Ascending aorta (tissue), 2 donors: Measurements from ENCODE around the gene TMEM9B. TPM values are rescaled to one million over a fixed set of nuclear protein-coding genes. Genes with fewer than 3 reads are reported as not detected.

ENCODE experiments used
- DNase-seq, 2 donors: peaks; one replicate each; pipeline ENCODE4 v3.0.0-alpha.2; 2019; ENCODE audit warnings: low spot score in 2 of 2
- H3K27ac ChIP-seq, 2 donors: fragments of 200-600 bp; sonication (generic); one replicate each; pipeline ENCODE4 v1.5.1; 2016 to 2017; ENCODE audit warnings: mild to moderate bottlenecking in 1 of 2
- H3K27me3 ChIP-seq: fragments of 200-600 bp; sonication (generic); one replicate; pipeline ENCODE4 v1.5.1; 2017
- H3K36me3 ChIP-seq, 2 donors: fragments of 200-600 bp; sonication (generic); one replicate each; pipeline ENCODE4 v1.5.1; 2016
- H3K4me1 ChIP-seq, 2 donors: fragments of 200-600 bp; sonication (generic); one replicate each; pipeline ENCODE4 v1.5.1; 2016 to 2017; ENCODE audit warnings: mild to moderate bottlenecking in 1 of 2
- H3K4me3 ChIP-seq, 2 donors: fragments of 200-600 bp; sonication (generic); one replicate each; pipeline ENCODE4 v1.5.1; 2016 to 2017; ENCODE audit warnings: mild to moderate bottlenecking in 1 of 2
- H3K9me3 ChIP-seq, 2 donors: fragments of 200-600 bp; sonication (generic); one replicate each; pipeline ENCODE4 v1.5.1; 2016
- CTCF ChIP-seq, 3 experiments: fragments of 200-600 bp in 2 of 3; fragments of 450-650 bp in 1 of 3; sonication (generic) in 2 of 3; IDR thresholded peaks; one replicate each; pipeline ENCODE4 v1.5.1; 2016 to 2019; ENCODE audit warnings: antibody characterized with exemption in 3 of 3, mild to moderate bottlenecking in 1 of 3, moderate library complexity in 1 of 3
- intact Hi-C: fragments of 100-400 bp; cut with DNase I; formaldehyde crosslinking; loops from one replicate; pipeline ENCODE4 v1.15.1; 2023
- total RNA-seq: library from RNA; depleted of rRNA; stranded (reverse); fragments of >200 nt; gene quantifications from one replicate; pipeline ENCODE4 v1.1.0, GENCODE V29; 2016

TMEM9B gene
- total RNA-seq, 1 donor from 2014 or later = 42.4 TPM

GRCh38 chr11:8899119-8899753 is 65.0 kb downstream of the TMEM9B start:
- no peak for DNase-seq
- Histone ChIP-seq H3K9me3 (peaks cover 8 to 19% of the 10 kb centered on the region in 2 donors), H3K4me3 (no peak overlapping the region), H3K36me3 (no peaks in the 10 kb centered on the region), H3K27me3 (no peaks in the 10 kb centered on the region), H3K4me1 (no peaks in the 10 kb centered on the region), H3K27ac (no peak overlapping the region)
- TF ChIP-seq CTCF (IDR thresholded peaks at IDR 0.05) = no peak
- intact Hi-C loops = no loop called here

Other genes starting within 250 kb of the TMEM9B start
- gene AKIP1, start 53.3 kb downstream of the TMEM9B start, total RNA-seq = 11.4 TPM
- not detected for gene C11orf16, start 31.5 kb downstream of the TMEM9B start, total RNA-seq
- gene ASCL3, start 21.4 kb downstream of the TMEM9B start, total RNA-seq = not detected
- gene NRIP3, start 39.6 kb upstream of the TMEM9B start, total RNA-seq = 7.7 TPM
- gene SCUBE2, start 127.2 kb upstream of the TMEM9B start, total RNA-seq = 1.1 TPM